ENCODE data around the gene GJA3.

DNA sequence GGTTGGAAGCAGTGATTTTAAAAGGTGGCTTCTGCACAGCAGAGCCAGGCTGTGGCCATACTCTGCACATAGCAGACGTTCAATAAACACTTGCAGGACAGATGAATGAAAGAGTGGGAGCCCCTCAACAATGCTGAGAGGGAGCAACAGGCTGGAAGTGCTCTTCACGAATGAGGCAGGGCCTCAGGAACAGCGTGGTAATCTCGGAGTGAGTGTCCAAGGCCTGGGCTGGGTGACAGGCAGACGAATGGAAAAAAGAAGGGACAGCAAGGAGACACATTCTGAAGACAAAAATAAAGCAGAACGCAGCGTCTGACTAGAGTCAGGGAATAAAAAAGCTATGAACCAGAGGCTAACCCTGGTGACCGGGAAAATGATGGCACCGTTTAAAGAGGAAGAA, 11.1 kb downstream of the GJA3 start:
- TF ChIP-seq HCFC1 (IDR thresholded peaks at IDR 0.05; ENCODE audit: low read depth, low read length) = no peak
- TF ChIP-seq RB1 (IDR thresholded peaks at IDR 0.05; ENCODE audit: low read depth) = no peak
- TF ChIP-seq, protein P1, sequence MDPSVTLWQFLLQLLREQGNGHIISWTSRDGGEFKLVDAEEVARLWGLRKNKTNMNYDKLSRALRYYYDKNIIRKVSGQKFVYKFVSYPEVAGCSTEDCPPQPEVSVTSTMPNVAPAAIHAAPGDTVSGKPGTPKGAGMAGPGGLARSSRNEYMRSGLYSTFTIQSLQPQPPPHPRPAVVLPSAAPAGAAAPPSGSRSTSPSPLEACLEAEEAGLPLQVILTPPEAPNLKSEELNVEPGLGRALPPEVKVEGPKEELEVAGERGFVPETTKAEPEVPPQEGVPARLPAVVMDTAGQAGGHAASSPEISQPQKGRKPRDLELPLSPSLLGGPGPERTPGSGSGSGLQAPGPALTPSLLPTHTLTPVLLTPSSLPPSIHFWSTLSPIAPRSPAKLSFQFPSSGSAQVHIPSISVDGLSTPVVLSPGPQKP (CRISPR knock-in tag; IDR thresholded peaks at IDR 0.05) = no peak
